GM21360 (cell line): ENCODE measurements around the gene SERTAD1.

Experiments
- ATAC-seq: cut with Tn5 transposase; IDR thresholded peaks from one replicate; pipeline ENCODE4 v1.9.1; 2021; ENCODE audit warnings: mild to moderate bottlenecking, moderate library complexity; ENCODE audit not compliant: unreplicated experiment

Gene SERTAD1

GRCh38 chr19:40407714-40408597 lies 17.8 kb downstream of the SERTAD1 start:
- ATAC-seq: no peak

GRCh38 chr19:40403262-40403984 lies 22.4 kb downstream of the SERTAD1 start:
- ATAC-seq: peak; percentile 43

- ATAC-seq: no peak
Observed at GRCh38 chr19:40400559-40400958, 25.2 kb downstream of the SERTAD1 start.

GRCh38 chr19:40398417-40399131 lies 27.2 kb downstream of the SERTAD1 start:
- ATAC-seq: no peak

- ATAC-seq: no peak
Observed at GRCh38 chr19:40397568-40397906, 28.3 kb downstream of the SERTAD1 start.

- no peak for ATAC-seq
Observed at GRCh38 chr19:40396886-40397567, 28.8 kb downstream of the SERTAD1 start.

GRCh38 chr19:40395956-40396355 lies 29.8 kb downstream of the SERTAD1 start:
- ATAC-seq: no peak

- ATAC-seq: no peak
Observed at GRCh38 chr19:40394816-40395210, 31.0 kb downstream of the SERTAD1 start.

- no peak for ATAC-seq
Observed at GRCh38 chr19:40393894-40394815, 31.6 kb downstream of the SERTAD1 start.

- no peak for ATAC-seq
Observed at GRCh38 chr19:40392894-40393517, 32.8 kb downstream of the SERTAD1 start.

GRCh38 chr19:40392123-40392522 lies 33.7 kb downstream of the SERTAD1 start:
- ATAC-seq: no peak

GRCh38 chr19:40390084-40390742 lies 35.6 kb downstream of the SERTAD1 start, which contains the start of gene HIPK4:
HIPK4 (minus strand) TSS chr19:40390181; CDS start chr19:40389902, 279 bp downstream.
- ATAC-seq: no peak

GRCh38 chr19:40389404-40390083 lies 36.2 kb downstream of the SERTAD1 start:
- no peak for ATAC-seq

- no peak for ATAC-seq
Observed at GRCh38 chr19:40388481-40388880, 37.3 kb downstream of the SERTAD1 start.

- ATAC-seq: no peak
Observed at GRCh38 chr19:40387155-40387554, 38.6 kb downstream of the SERTAD1 start.

GRCh38 chr19:40383668-40384248 lies 42.0 kb downstream of the SERTAD1 start:
- ATAC-seq: no peak

GRCh38 chr19:40381321-40381720 lies 44.5 kb downstream of the SERTAD1 start:
- ATAC-seq: no peak
